Measurements from ENCODE around the gene FZD2. TPM values are rescaled to one million over a fixed set of nuclear protein-coding genes. Genes with fewer than 3 reads are reported as not detected.

Gene FZD2
- total and polyA plus RNA-seq, 9 of the 15 experiments (the other 6 are each of a cell fraction or from before 2014, with no cell fraction given): 0.03 to 4.5 (median 1.1) TPM; not detected in 1

GRCh38 chr17:44556832-44557606 lies at the start of gene FZD2 (continued):
- TF ChIP-seq RERE (CRISPR knock-in tag; IDR thresholded peaks at IDR 0.05; ENCODE audit: borderline replicate concordance) (no peak), FOSL1 (tag; conservative IDR thresholded peaks at IDR 0.05) (0 out of 2 replicates have a peak, but pooled peaks have one; percentile 18), MLLT1 (IDR thresholded peaks at IDR 0.05) (peak in 1 of 2 experiments; percentile 96; a peak in 2 of 4 replicates), GATA2 (CRISPR knock-in tag; IDR thresholded peaks at IDR 0.05) (peak; percentile 65), JUNB (CRISPR knock-in tag; conservative IDR thresholded peaks at IDR 0.05) (no peak), EHMT2 (IDR thresholded peaks at IDR 0.05) (no peak), PRMT5 (CRISPR knock-in tag; IDR thresholded peaks at IDR 0.05) (no peak), ZNF507 (tag; conservative IDR thresholded peaks at IDR 0.05) (no peak), KLF13 (tag; IDR thresholded peaks at IDR 0.05; ENCODE audit: borderline replicate concordance, low read depth) (0 out of 2 replicates have a peak, but pooled peaks have one; percentile 25), ZNF449 (CRISPR knock-in tag; IDR thresholded peaks at IDR 0.05) (no peak), ZNF174 (CRISPR knock-in tag; IDR thresholded peaks at IDR 0.05) (no peak), FOXA1 (IDR thresholded peaks at IDR 0.05; ENCODE audit: borderline replicate concordance) (no peak), BCL6 (CRISPR knock-in tag; IDR thresholded peaks at IDR 0.05) (no peak), NFE2 (IDR thresholded peaks at IDR 0.05; ENCODE audit: low read depth) (no peak), LEF1 (IDR thresholded peaks at IDR 0.05) (peak; percentile 57; the same call in 1 of the 2 replicates)
- TF ChIP-seq, protein P1, sequence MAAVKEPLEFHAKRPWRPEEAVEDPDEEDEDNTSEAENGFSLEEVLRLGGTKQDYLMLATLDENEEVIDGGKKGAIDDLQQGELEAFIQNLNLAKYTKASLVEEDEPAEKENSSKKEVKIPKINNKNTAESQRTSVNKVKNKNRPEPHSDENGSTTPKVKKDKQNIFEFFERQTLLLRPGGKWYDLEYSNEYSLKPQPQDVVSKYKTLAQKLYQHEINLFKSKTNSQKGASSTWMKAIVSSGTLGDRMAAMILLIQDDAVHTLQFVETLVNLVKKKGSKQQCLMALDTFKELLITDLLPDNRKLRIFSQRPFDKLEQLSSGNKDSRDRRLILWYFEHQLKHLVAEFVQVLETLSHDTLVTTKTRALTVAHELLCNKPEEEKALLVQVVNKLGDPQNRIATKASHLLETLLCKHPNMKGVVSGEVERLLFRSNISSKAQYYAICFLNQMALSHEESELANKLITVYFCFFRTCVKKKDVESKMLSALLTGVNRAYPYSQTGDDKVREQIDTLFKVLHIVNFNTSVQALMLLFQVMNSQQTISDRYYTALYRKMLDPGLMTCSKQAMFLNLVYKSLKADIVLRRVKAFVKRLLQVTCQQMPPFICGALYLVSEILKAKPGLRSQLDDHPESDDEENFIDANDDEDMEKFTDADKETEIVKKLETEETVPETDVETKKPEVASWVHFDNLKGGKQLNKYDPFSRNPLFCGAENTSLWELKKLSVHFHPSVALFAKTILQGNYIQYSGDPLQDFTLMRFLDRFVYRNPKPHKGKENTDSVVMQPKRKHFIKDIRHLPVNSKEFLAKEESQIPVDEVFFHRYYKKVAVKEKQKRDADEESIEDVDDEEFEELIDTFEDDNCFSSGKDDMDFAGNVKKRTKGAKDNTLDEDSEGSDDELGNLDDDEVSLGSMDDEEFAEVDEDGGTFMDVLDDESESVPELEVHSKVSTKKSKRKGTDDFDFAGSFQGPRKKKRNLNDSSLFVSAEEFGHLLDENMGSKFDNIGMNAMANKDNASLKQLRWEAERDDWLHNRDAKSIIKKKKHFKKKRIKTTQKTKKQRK (IDR thresholded peaks at IDR 0.05; ENCODE audit: borderline replicate concordance, low read depth, low read length): no peak

All from K562 (cell line).